K562 (cell line): ENCODE data around the gene PCBP3. TPM values are rescaled to one million over a fixed set of nuclear protein-coding genes. Genes with fewer than 3 reads are reported as not detected.

Experiments used
- HDAC1 ChIP-seq, 2 experiments: fragments of 450-650 bp; IDR thresholded peaks; 2 replicates each; pipeline ENCODE4 v1.6.1; 2016 to 2017; ENCODE audit warnings: inconsistent platforms in 1 of 2, mild to moderate bottlenecking in 1 of 2, moderate library complexity in 1 of 2
- NCOA2 ChIP-seq, 2 experiments: fragments of 450-650 bp; IDR thresholded peaks; 2 replicates each; pipeline ENCODE4 v1.6.1; 2018; ENCODE audit warnings: mild to moderate bottlenecking in 2 of 2, moderate library complexity in 1 of 2; ENCODE audit not compliant: partially characterized antibody in 2 of 2
- NR1H2 ChIP-seq: sonication (generic); formaldehyde crosslinking; IDR thresholded peaks from 2 replicates; pipeline ENCODE4 v1.4.0; 2020; ENCODE audit warnings: mild to moderate bottlenecking, missing genetic modification reagents
- POLR2AphosphoS2 ChIP-seq: IDR thresholded peaks from 2 replicates; pipeline ENCODE4 v1.6.1; 2012; ENCODE audit warnings: low read length, improper control_type of control experiment
- RBM34 ChIP-seq: fragments of 200-400 bp; formaldehyde crosslinking; IDR thresholded peaks from 2 replicates; pipeline ENCODE4 v1.6.1; 2018; ENCODE audit warnings: low read length, borderline replicate concordance; ENCODE audit not compliant: insufficient read depth
- polyA plus RNA-seq, 8 experiments: library from polyadenylated mRNA; depleted of rRNA in 4 of 8; stranded (reverse) in 5 of 8; unstranded in 3 of 8; fragments of >200 nt; fragmentation: Nextera tagmentation in 2 of 8; fragmentation: Illumina TruSeq in 1 of 8; extraction: Ambion mirVana in 2 of 8; extraction: Trizol in 1 of 8; gene quantifications; 2 replicates each; pipeline versions ENCODE4 v1.2.1 to v1.2.3, GENCODE V29; 2011 to 2014; ENCODE audit warnings: inconsistent platforms in 1 of 8, missing spikeins in 1 of 8
- total RNA-seq, 7 experiments: library from RNA; depleted of rRNA in 6 of 7; stranded (reverse); fragments of >200 nt in 6 of 7; fragmentation: Illumina TruSeq in 2 of 7; extraction: Trizol in 2 of 7; gene quantifications; 2 replicates each; pipeline versions ENCODE4 v1.2.1 to v1.2.3, GENCODE V29; 2011 to 2021; ENCODE audit warnings: low replicate concordance in 1 of 7
- TF ChIP-seq, protein P1 (sequence below): sonication (generic); formaldehyde crosslinking; IDR thresholded peaks from 2 replicates; pipeline ENCODE4 v1.8.0; 2023; ENCODE audit warnings: mild to moderate bottlenecking, missing genetic modification reagents

Gene PCBP3
- total and polyA plus RNA-seq, 9 of the 15 experiments (the other 6 are each of a cell fraction or from before 2014, with no cell fraction given) = 0.18 TPM; not detected in 8

GRCh38 chr21:45985471-45986315 lies 342.2 kb downstream of the PCBP3 start (continued):
- TF ChIP-seq, protein P1, sequence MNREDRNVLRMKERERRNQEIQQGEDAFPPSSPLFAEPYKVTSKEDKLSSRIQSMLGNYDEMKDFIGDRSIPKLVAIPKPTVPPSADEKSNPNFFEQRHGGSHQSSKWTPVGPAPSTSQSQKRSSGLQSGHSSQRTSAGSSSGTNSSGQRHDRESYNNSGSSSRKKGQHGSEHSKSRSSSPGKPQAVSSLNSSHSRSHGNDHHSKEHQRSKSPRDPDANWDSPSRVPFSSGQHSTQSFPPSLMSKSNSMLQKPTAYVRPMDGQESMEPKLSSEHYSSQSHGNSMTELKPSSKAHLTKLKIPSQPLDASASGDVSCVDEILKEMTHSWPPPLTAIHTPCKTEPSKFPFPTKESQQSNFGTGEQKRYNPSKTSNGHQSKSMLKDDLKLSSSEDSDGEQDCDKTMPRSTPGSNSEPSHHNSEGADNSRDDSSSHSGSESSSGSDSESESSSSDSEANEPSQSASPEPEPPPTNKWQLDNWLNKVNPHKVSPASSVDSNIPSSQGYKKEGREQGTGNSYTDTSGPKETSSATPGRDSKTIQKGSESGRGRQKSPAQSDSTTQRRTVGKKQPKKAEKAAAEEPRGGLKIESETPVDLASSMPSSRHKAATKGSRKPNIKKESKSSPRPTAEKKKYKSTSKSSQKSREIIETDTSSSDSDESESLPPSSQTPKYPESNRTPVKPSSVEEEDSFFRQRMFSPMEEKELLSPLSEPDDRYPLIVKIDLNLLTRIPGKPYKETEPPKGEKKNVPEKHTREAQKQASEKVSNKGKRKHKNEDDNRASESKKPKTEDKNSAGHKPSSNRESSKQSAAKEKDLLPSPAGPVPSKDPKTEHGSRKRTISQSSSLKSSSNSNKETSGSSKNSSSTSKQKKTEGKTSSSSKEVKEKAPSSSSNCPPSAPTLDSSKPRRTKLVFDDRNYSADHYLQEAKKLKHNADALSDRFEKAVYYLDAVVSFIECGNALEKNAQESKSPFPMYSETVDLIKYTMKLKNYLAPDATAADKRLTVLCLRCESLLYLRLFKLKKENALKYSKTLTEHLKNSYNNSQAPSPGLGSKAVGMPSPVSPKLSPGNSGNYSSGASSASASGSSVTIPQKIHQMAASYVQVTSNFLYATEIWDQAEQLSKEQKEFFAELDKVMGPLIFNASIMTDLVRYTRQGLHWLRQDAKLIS (CRISPR knock-in tag) = no peak
- TF ChIP-seq HDAC1 (IDR thresholded peaks at IDR 0.05) = no peak
- no peak for TF ChIP-seq POLR2AphosphoS2
- TF ChIP-seq NCOA2 (IDR thresholded peaks at IDR 0.05; ENCODE audit: partially characterized antibody in 2 of 2) = no peak
- no peak for TF ChIP-seq NR1H2 (CRISPR knock-in tag)
- TF ChIP-seq RBM34 = no peak
